Measurements from ENCODE around the gene NUDCD3.

NUDCD3 gene

DNA sequence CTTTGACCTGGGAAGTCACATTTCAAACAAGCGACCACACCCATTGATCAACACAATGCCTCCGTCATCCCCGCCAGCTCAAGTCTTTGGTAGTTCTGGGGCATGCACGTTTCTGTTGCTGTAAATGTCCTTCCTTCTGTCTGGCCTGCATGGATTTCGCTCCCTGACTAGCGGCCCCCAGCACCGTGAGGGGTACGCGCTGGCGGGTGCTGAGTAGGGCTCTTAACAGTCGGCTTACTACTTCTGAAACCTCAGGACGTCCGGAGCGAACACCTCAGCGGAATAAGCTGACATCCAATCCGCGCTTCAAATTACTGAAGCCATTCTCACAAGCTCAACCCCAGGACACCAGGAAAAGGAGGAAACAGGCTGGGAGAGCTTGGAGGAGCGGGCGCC, 505 bp downstream of the NUDCD3 start:
- Histone ChIP-seq H2AFZ (ENCODE audit: low read depth, low read length, severe bottlenecking) (peak overlapping the region; percentile 95), H3K27me3 (ENCODE audit: low read length) (no peaks in the 10 kb centered on the region), H3K79me2 (ENCODE audit: insufficient read depth, low read length) (peaks cover 49% of the 10 kb centered on the region), H3F3A (ENCODE audit: insufficient read depth) (peaks cover 3% of the 10 kb centered on the region; the same call in 1 of the 2 replicates), H3K9me3 (ENCODE audit: insufficient read depth, low read length) (no peaks in the 10 kb centered on the region), H3K27ac (ENCODE audit: low read depth, low read length) (peak overlapping the region; percentile 89), H3K4me3 (ENCODE audit: insufficient read depth, low read length, poor library complexity, severe bottlenecking) (peak overlapping the region; percentile 70), H3K9me2 (replicated peaks; ENCODE audit: insufficient read depth, low read length) (no peaks in the 10 kb centered on the region), H3K36me3 (ENCODE audit: low read length) (peaks cover 4% of the 10 kb centered on the region), H3K9ac (ENCODE audit: low read length) (peak overlapping the region; percentile 78), H4K20me1 (ENCODE audit: low read depth, low read length) (no peaks in the 10 kb centered on the region), H3K4me2 (ENCODE audit: low read depth, low read length, poor library complexity, severe bottlenecking) (peak overlapping the region; percentile 91)
- TF ChIP-seq EZH2phosphoT487 (conservative IDR thresholded peaks at IDR 0.05; ENCODE audit: low read length): no peak
- TF ChIP-seq, protein P1, sequence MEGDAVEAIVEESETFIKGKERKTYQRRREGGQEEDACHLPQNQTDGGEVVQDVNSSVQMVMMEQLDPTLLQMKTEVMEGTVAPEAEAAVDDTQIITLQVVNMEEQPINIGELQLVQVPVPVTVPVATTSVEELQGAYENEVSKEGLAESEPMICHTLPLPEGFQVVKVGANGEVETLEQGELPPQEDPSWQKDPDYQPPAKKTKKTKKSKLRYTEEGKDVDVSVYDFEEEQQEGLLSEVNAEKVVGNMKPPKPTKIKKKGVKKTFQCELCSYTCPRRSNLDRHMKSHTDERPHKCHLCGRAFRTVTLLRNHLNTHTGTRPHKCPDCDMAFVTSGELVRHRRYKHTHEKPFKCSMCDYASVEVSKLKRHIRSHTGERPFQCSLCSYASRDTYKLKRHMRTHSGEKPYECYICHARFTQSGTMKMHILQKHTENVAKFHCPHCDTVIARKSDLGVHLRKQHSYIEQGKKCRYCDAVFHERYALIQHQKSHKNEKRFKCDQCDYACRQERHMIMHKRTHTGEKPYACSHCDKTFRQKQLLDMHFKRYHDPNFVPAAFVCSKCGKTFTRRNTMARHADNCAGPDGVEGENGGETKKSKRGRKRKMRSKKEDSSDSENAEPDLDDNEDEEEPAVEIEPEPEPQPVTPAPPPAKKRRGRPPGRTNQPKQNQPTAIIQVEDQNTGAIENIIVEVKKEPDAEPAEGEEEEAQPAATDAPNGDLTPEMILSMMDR (IDR thresholded peaks at IDR 0.05; ENCODE audit: insufficient read depth, low read length, poor library complexity, severe bottlenecking): no peak

DNA sequence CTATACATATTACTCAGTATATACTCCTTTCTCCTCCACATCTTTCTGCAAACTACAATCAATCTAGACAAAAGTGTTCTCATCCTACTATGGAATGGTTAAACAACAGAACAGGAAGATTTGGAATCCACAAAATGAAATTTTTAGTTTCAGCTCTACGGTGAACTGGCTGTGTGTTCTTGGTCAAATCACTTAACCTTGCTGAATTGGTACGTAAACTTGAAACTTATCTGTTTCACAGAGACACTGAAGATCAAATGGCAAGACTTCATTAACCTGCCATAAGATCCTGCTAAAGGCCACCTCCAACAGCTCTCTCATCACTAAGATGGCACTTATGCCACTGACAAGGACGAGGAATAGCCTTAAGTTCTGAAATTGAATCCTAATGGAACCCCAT, 1.5 kb downstream of the NUDCD3 start:
- Histone ChIP-seq H3K4me2 (ENCODE audit: low read depth, low read length, poor library complexity, severe bottlenecking) (peak overlapping the region; percentile 91), H4K20me1 (ENCODE audit: low read depth, low read length) (no peaks in the 10 kb centered on the region), H2AFZ (ENCODE audit: low read depth, low read length, severe bottlenecking) (no peak overlapping the region), H3K9me2 (replicated peaks; ENCODE audit: insufficient read depth, low read length) (no peaks in the 10 kb centered on the region), H3K27me3 (ENCODE audit: low read length) (no peaks in the 10 kb centered on the region), H3K4me3 (ENCODE audit: insufficient read depth, low read length, poor library complexity, severe bottlenecking) (peak overlapping the region; percentile 70), H3K9ac (ENCODE audit: low read length) (peak overlapping the region; percentile 78), H3F3A (ENCODE audit: insufficient read depth) (peaks cover 3% of the 10 kb centered on the region; the same call in 1 of the 2 replicates), H3K79me2 (ENCODE audit: insufficient read depth, low read length) (peaks cover 59% of the 10 kb centered on the region), H3K36me3 (ENCODE audit: low read length) (peaks cover 14% of the 10 kb centered on the region), H3K9me3 (ENCODE audit: insufficient read depth, low read length) (peaks cover 1% of the 10 kb centered on the region; the same call in 1 of the 2 replicates), H3K27ac (ENCODE audit: low read depth, low read length) (no peak overlapping the region)
- TF ChIP-seq EZH2phosphoT487 (conservative IDR thresholded peaks at IDR 0.05; ENCODE audit: low read length): no peak
- TF ChIP-seq, protein P1 (IDR thresholded peaks at IDR 0.05; ENCODE audit: insufficient read depth, low read length, poor library complexity, severe bottlenecking): no peak

DNA sequence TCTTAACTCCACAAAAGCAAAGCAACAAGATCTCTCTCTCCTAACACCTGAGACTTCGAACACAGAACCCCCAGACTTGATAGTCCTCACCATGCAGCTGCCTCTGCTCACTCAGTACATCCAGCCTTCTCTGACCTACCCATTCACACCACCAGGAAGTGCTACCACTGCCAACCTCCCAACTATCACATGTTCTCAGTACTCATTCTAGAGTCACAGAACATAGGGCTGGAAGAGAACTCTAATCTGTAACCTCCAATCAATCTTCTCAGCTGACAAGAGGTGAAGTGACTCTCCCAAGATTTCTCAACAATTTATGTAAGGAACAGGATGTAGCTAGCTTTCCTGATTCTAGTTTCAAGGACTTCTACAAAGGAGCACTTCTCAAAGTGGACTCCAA, 3.8 kb downstream of the NUDCD3 start:
- Histone ChIP-seq H3K9me2 (replicated peaks; ENCODE audit: insufficient read depth, low read length) (no peaks in the 10 kb centered on the region), H3K9me3 (ENCODE audit: insufficient read depth, low read length) (peaks cover 13% of the 10 kb centered on the region), H3K27ac (ENCODE audit: low read depth, low read length) (no peak overlapping the region), H3K9ac (ENCODE audit: low read length) (no peak overlapping the region), H3K4me2 (ENCODE audit: low read depth, low read length, poor library complexity, severe bottlenecking) (peak overlapping the region; percentile 3), H3K27me3 (ENCODE audit: low read length) (no peaks in the 10 kb centered on the region), H3K79me2 (ENCODE audit: insufficient read depth, low read length) (peaks cover 74% of the 10 kb centered on the region), H2AFZ (ENCODE audit: low read depth, low read length, severe bottlenecking) (no peak overlapping the region), H3K36me3 (ENCODE audit: low read length) (peaks cover 37% of the 10 kb centered on the region), H4K20me1 (ENCODE audit: low read depth, low read length) (no peaks in the 10 kb centered on the region), H3F3A (ENCODE audit: insufficient read depth) (peaks cover 3% of the 10 kb centered on the region; the same call in 1 of the 2 replicates), H3K4me3 (ENCODE audit: insufficient read depth, low read length, poor library complexity, severe bottlenecking) (no peak overlapping the region)
- TF ChIP-seq, protein P1 (IDR thresholded peaks at IDR 0.05; ENCODE audit: insufficient read depth, low read length, poor library complexity, severe bottlenecking): no peak
- no peak for TF ChIP-seq EZH2phosphoT487 (conservative IDR thresholded peaks at IDR 0.05; ENCODE audit: low read length)

All from SU-DHL-6 (cell line).